ENCODE results near the gene ETHE1. TPM values are rescaled to one million over a fixed set of nuclear protein-coding genes. Genes with fewer than 3 reads are reported as not detected.

Gene ETHE1
- total and polyA plus RNA-seq, 2 of the 8 experiments (the other 6 are each of a cell fraction or from before 2014, with no cell fraction given) = 19.9 to 96.0 TPM

DNA sequence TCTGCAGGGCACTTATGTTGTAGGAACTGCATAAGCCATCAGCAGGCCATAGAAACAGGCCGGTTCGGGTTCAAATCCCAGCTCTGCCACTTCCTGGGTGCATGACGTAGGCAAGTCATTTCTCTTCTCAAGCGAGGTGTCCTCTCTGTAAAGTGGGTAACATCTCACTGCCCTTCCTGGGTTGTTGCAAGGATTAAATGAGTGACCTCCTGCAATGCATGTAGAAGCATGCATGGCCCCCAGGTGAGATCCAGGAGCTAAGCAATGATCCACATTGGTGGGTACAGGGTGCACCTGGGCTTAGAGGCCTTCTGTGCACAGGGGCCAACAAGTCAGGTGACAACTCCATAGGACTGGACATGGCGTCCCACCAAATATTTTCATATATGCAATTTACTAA lies 36.2 kb downstream of the ETHE1 start:
- Histone ChIP-seq H3K23me2 (ENCODE audit: low read depth, low read length) (no peaks in the 10 kb centered on the region; the same call in 1 of the 2 replicates), H2BK5ac (ENCODE audit: low read depth, low read length) (no peak overlapping the region), H3K4me2 (ENCODE audit: insufficient read depth in 1 of 2, low read depth in 2 of 2, low read length in 2 of 2) (no peak overlapping the region), H4K8ac (ENCODE audit: extremely low read depth, insufficient read depth, low read length) (no peak overlapping the region), H3K36me3 (ENCODE audit: control insufficient read depth in 2 of 4, insufficient read depth in 4 of 4, low read length in 3 of 4) (no peaks in the 10 kb centered on the region), H3K14ac (ENCODE audit: insufficient read length) (no peak overlapping the region), H2AFZ (ENCODE audit: low read length) (no peak overlapping the region), H3K4me1 (replicated peaks in 1 of 4; ENCODE audit: control insufficient read depth in 3 of 4, insufficient read depth in 4 of 4, low read length in 3 of 4) (no peaks in the 10 kb centered on the region; a peak in 1 of 7 replicates), H3K4me3 (ENCODE audit: extremely low read depth in 1 of 4, insufficient read depth in 2 of 4, low read depth in 3 of 4, low read length in 4 of 4) (no peak overlapping the region), H3K79me2 (ENCODE audit: control insufficient read depth in 1 of 2, insufficient read depth in 2 of 2, low read length in 2 of 2) (no peaks in the 10 kb centered on the region), H2BK15ac (ENCODE audit: low read length) (no peak overlapping the region), H4K5ac (ENCODE audit: insufficient read length, low read depth, low read length) (no peak overlapping the region), H2BK20ac (ENCODE audit: low read length) (no peak overlapping the region), H2AK5ac (ENCODE audit: low read depth, low read length) (no peak overlapping the region), H2BK12ac (ENCODE audit: low read depth, low read length) (no peak overlapping the region), H3K4ac (replicated peaks; ENCODE audit: insufficient read length, low read depth, low read length) (no peak overlapping the region), H4K91ac (replicated peaks; ENCODE audit: insufficient read length, low read length) (no peak overlapping the region), H3K9ac (replicated peaks in 1 of 4; ENCODE audit: extremely low read depth in 1 of 4, low read depth in 3 of 4, low read length in 3 of 4) (no peak overlapping the region), H2BK120ac (replicated peaks; ENCODE audit: low read depth, low read length) (no peak overlapping the region), H3K27ac (ENCODE audit: low read depth, low read length) (no peak overlapping the region), H3K9me3 (ENCODE audit: insufficient read depth in 2 of 2, low read depth in 1 of 2, low read length in 1 of 2) (no peaks in the 10 kb centered on the region), H3K18ac (ENCODE audit: extremely low read depth, low read length) (no peak overlapping the region), H4K20me1 (replicated peaks in 1 of 2; ENCODE audit: control insufficient read depth in 1 of 2, insufficient read depth in 2 of 2, low read length in 2 of 2) (no peaks in the 10 kb centered on the region), H3K56ac (replicated peaks; ENCODE audit: insufficient read length, low read depth, low read length) (no peak overlapping the region), H3K23ac (ENCODE audit: insufficient read length) (no peak overlapping the region), H3K79me1 (ENCODE audit: low read depth, low read length) (no peaks in the 10 kb centered on the region), H3K27me3 (replicated peaks in 1 of 4; ENCODE audit: control insufficient read depth in 3 of 4, extremely low read depth in 1 of 4, insufficient read depth in 3 of 4, low read length in 3 of 4) (no peaks in the 10 kb centered on the region)
- no peak for FAIRE-seq
- no peak for DNase-seq (ENCODE audit: low read depth in 1 of 2, low spot score in 2 of 2)
- 90% methylated on average over 5 of the region's 5 CpGs; no CpG with 5 or more reads in 1 of the 2 experiments for WGBS, 2 experiments (ENCODE audit: extremely low coverage in 1 of 2, insufficient coverage in 1 of 2, insufficient read length in 1 of 2, insufficient replicate concordance in 2 of 2, low coverage in 1 of 2, low lambda C conversion rate in 2 of 2, missing lambda C conversion rate in 1 of 2)
- ChIA-PET POLR2A (ENCODE audit: partially characterized antibody) (interaction anchor here (0.9 to 2.2 kb wide), 5 partner anchors 11 to 27 kb away, joined by 3 to 6 read pairs (median 3); no protein-coding TSS in a partner anchor), CTCF (ENCODE audit: partially characterized antibody) (interaction anchor here (0.7 to 2.1 kb wide), 4 partner anchors 28 to 119 kb away, joined by 3 to 14 read pairs (median 6); no protein-coding TSS in a partner anchor)
- TF ChIP-seq, protein P1, sequence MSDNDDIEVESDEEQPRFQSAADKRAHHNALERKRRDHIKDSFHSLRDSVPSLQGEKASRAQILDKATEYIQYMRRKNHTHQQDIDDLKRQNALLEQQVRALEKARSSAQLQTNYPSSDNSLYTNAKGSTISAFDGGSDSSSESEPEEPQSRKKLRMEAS (IDR thresholded peaks at IDR 0.05) = no peak
- TF ChIP-seq EZH2 (IDR thresholded peaks at IDR 0.05; ENCODE audit: low read depth, low read length, severe bottlenecking) (no peak), HDAC6 (IDR thresholded peaks at IDR 0.05; ENCODE audit: low read depth, low read length) (no peak), KDM4A (IDR thresholded peaks at IDR 0.05; ENCODE audit: low read depth, low read length, severe bottlenecking) (no peak), SP4 (IDR thresholded peaks at IDR 0.05; ENCODE audit: low read length) (no peak), EGR1 (IDR thresholded peaks at IDR 0.05; ENCODE audit: borderline replicate concordance, low read depth, low read length) (no peak), FOSL1 (IDR thresholded peaks at IDR 0.05; ENCODE audit: insufficient read depth, low read depth, low read length) (no peak), ASH2L (IDR thresholded peaks at IDR 0.05; ENCODE audit: low read length) (no peak), CTBP2 (IDR thresholded peaks at IDR 0.05; ENCODE audit: borderline replicate concordance, insufficient read depth, insufficient read length, low read length) (no peak), TCF12 (IDR thresholded peaks at IDR 0.05; ENCODE audit: low read depth, low read length) (no peak), PHF8 (conservative IDR thresholded peaks at IDR 0.05; ENCODE audit: low read depth, low read length) (no peak), NANOG (IDR thresholded peaks at IDR 0.05; ENCODE audit: insufficient read depth, low read depth, low read length, poor library complexity, severe bottlenecking) (no peak)
- TF ChIP-seq, protein P2, sequence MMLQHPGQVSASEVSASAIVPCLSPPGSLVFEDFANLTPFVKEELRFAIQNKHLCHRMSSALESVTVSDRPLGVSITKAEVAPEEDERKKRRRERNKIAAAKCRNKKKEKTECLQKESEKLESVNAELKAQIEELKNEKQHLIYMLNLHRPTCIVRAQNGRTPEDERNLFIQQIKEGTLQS (IDR thresholded peaks at IDR 0.05; ENCODE audit: insufficient read depth, low read depth, low read length) = no peak

Measured in H1 (cell line).